ENCODE data around the gene SLC5A10.

GRCh38 chr17:19016297-19016696, 64.3 kb downstream of the SLC5A10 start:
- TF ChIP-seq CTCF (IDR thresholded peaks at IDR 0.05; ENCODE audit: low read length) (no peak), EZH2 (optimal IDR thresholded peaks at IDR 0.05; ENCODE audit: low read depth, low read length) (no peak), EZH2phosphoT487 (IDR thresholded peaks at IDR 0.05; ENCODE audit: low read length) (no peak)
